Activated naive CD4-positive, alpha-beta T cell treated with anti-CD3 and anti-CD28 coated beads, Interleukin-2, amount 10 ng/mL, durations not matched to agents 7 days and 5 days (primary cell): ENCODE data around the gene OR6M1.

Source experiments
- CTCF ChIA-PET: fragments of 350-600 bp; sonication (Branson Sonifier 250); formaldehyde crosslinking; loops from one replicate; lab custom pipeline; 2021; ENCODE audit warnings: antibody characterized with exemption; lab: Charles Lee
- DNase-seq: peaks from one replicate; pipeline ENCODE4 v3.0.0-alpha.2; 2020
- H3K27ac Mint-ChIP-seq: one replicate; pipeline ENCODE4 v1.8.0; 2021; ENCODE audit warnings: mild to moderate bottlenecking, moderate library complexity, mixed read lengths
- H3K27me3 Mint-ChIP-seq: one replicate; pipeline ENCODE4 v1.8.0; 2021; ENCODE audit warnings: mild to moderate bottlenecking, mixed read lengths
- H3K36me3 Mint-ChIP-seq: one replicate; pipeline ENCODE4 v1.8.0; 2021; ENCODE audit warnings: mixed read lengths
- H3K4me1 Mint-ChIP-seq: one replicate; pipeline ENCODE4 v1.8.0; 2021; ENCODE audit warnings: mixed read lengths
- H3K4me3 Mint-ChIP-seq: one replicate; pipeline ENCODE4 v1.8.0; 2021; ENCODE audit warnings: mild to moderate bottlenecking, moderate library complexity, mixed read lengths
- H3K9me3 Mint-ChIP-seq: one replicate; pipeline ENCODE4 v1.8.0; 2021; ENCODE audit warnings: mixed read lengths

OR6M1 gene

DNA sequence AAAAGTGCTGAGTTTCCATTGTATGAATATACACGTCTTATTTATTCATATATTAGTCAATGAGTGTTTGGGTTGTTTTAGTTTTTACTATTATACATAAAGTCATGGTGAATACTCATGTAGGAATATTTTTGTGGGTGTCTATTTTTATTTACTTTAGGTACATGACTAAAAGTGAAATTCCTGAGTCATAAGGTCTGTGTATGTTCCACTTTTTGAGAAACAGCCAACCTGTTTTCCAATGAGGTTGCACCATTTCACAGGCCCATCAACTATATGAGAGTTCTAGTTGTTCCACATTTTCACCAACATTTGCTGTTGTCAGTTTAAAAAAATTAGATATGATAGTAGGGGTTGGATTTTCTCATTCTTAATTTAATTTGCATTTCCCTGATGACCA lies 45.3 kb downstream of the OR6M1 start:
- peaks cover 3% of the 10 kb centered on the region for H3K36me3 Mint-ChIP-seq
- no peak for DNase-seq
- H3K27me3 Mint-ChIP-seq, result peaks cover 14% of the 10 kb centered on the region
- no peak overlapping the region for H3K4me3 Mint-ChIP-seq
- H3K9me3 Mint-ChIP-seq, result peaks cover 9% of the 10 kb centered on the region
- no peak overlapping the region for H3K27ac Mint-ChIP-seq
- CTCF ChIA-PET, result no interaction called here
- H3K4me1 Mint-ChIP-seq, result peaks cover 17% of the 10 kb centered on the region

DNA sequence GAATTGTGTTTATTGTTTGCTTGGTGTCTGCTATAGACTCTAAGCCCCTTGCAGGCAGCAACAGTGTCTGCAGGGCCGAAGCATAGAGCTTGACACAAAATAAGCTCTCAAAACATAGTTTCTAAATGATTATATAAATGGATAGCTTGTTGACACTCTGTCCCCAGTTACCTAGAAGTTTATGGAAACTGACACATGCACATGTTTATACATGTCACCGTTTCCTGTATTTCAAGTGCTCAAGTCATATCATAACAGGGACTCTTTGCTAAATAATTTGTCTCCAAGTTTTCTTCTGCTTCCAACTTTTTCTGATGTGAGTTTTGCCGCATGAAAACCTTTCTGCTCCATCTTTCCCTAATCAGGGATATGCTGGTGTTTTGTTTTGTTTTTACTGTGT lies 48.2 kb downstream of the OR6M1 start:
- Mint-ChIP-seq H3K27ac (no peak overlapping the region), H3K9me3 (peaks cover 9% of the 10 kb centered on the region), H3K36me3 (peaks cover 3% of the 10 kb centered on the region), H3K4me1 (peaks cover 46% of the 10 kb centered on the region), H3K4me3 (no peak overlapping the region), H3K27me3 (peaks cover 14% of the 10 kb centered on the region)
- no peak for DNase-seq
- CTCF ChIA-PET, result no interaction called here

DNA sequence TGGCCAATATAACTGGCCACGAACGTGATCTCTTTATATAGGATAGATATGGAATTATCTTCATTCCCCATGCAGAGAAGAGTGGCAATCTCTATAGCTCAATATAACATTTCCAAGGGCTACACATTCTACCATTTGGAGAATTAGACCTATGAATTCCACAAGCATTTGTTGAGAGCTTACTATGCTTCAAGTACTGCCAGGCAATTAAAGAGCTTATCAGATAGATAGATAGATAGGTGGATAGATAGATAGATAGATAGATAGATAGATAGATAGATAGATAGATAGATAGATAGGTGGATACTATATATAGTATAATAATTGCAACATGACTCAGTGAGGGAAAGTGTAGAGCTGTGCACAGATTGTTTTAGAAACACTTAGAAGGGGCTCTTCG lies 50.3 kb downstream of the OR6M1 start:
- peaks cover 22% of the 10 kb centered on the region for H3K27me3 Mint-ChIP-seq
- CTCF ChIA-PET, result no interaction called here
- no peak overlapping the region for H3K4me3 Mint-ChIP-seq
- no peaks in the 10 kb centered on the region for H3K9me3 Mint-ChIP-seq
- no peak overlapping the region for H3K27ac Mint-ChIP-seq
- DNase-seq, result no peak
- H3K4me1 Mint-ChIP-seq, result peaks cover 55% of the 10 kb centered on the region
- H3K36me3 Mint-ChIP-seq, result peaks cover 3% of the 10 kb centered on the region
